Suprapubic skin (tissue), 4 donors: ENCODE results near the gene CYP8B1.

Experiments
- POLR2A ChIP-seq, 2 donors: fragments of 450-650 bp; IDR thresholded peaks; one replicate each; pipeline ENCODE4 v1.6.1; 2017; ENCODE audit warnings: antibody characterized with exemption in 2 of 2, mild to moderate bottlenecking in 2 of 2, moderate library complexity in 2 of 2
- POLR2AphosphoS5 ChIP-seq, 3 donors: sonication (generic); formaldehyde crosslinking; IDR thresholded peaks; one replicate each; pipeline ENCODE4 v1.6.1; 2017; ENCODE audit warnings: antibody characterized with exemption in 3 of 3
- TF ChIP-seq, protein P1 (sequence below), 2 donors: fragments of 200-600 bp in 1 of 2; fragments of 450-650 bp in 1 of 2; sonication (generic) in 1 of 2; IDR thresholded peaks; one replicate each; pipeline ENCODE4 v1.5.1; 2016 to 2019; ENCODE audit warnings: antibody characterized with exemption in 2 of 2, mild to moderate bottlenecking in 1 of 2, moderate library complexity in 1 of 2

DNA sequence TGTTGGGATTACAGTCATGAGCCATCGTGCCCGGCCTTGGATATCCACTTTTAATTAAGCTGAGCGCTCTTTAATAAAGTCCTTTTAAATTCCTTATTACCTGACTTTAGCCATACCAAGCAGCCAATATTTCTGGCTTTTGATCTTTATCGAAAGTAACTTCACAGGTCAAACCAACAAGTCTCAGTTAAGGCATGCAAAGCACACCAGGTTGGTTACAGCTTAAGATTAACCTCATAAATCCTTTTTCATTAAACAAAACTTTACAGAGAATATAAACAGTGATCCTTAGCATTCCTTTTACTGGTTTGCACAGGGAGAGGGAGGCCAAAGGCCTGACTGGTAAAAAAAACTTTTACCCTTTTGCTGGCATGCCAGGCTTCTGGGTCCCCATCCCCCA, 47.9 kb upstream of the CYP8B1 start:
- TF ChIP-seq, protein P1, sequence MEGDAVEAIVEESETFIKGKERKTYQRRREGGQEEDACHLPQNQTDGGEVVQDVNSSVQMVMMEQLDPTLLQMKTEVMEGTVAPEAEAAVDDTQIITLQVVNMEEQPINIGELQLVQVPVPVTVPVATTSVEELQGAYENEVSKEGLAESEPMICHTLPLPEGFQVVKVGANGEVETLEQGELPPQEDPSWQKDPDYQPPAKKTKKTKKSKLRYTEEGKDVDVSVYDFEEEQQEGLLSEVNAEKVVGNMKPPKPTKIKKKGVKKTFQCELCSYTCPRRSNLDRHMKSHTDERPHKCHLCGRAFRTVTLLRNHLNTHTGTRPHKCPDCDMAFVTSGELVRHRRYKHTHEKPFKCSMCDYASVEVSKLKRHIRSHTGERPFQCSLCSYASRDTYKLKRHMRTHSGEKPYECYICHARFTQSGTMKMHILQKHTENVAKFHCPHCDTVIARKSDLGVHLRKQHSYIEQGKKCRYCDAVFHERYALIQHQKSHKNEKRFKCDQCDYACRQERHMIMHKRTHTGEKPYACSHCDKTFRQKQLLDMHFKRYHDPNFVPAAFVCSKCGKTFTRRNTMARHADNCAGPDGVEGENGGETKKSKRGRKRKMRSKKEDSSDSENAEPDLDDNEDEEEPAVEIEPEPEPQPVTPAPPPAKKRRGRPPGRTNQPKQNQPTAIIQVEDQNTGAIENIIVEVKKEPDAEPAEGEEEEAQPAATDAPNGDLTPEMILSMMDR (IDR thresholded peaks at IDR 0.05), result no peak
- TF ChIP-seq POLR2A (IDR thresholded peaks at IDR 0.05) (no peak), POLR2AphosphoS5 (IDR thresholded peaks at IDR 0.05) (no peak)
